Measurements from ENCODE around the gene KATNAL2.

GRCh38 chr18:47109720-47110119, 192.3 kb downstream of the KATNAL2 start:
- TF ChIP-seq CTCF (conservative IDR thresholded peaks at IDR 0.05; ENCODE audit: low read depth, low read length) (no peak), EZH2 (IDR thresholded peaks at IDR 0.05; ENCODE audit: low read length, unreplicated experiment) (no peak), EZH2phosphoT487 (IDR thresholded peaks at IDR 0.05; ENCODE audit: borderline replicate concordance, low read length) (no peak)

Measured in PC-3 (cell line).